ENCODE measurements around the gene CLDND2.
A peak's percentile ranks its signal among the peaks of the same experiment; 100 is the strongest.
"Not testable (repeated sequence)": the region's sequence is repeated elsewhere in the genome, so short reads cannot be mapped to it uniquely, and the experiment has no call there.

The CLDND2 gene

GRCh38 chr19:51398096-51398704 lies 29.4 kb upstream of the CLDND2 start:
- H3K9ac ChIP-seq (ENCODE audit: low read length), result no peak overlapping the region
- peaks cover 11% of the 10 kb centered on the region for H3K9me3 ChIP-seq (ENCODE audit: control insufficient read depth, low read length)
- DNase-seq (ENCODE audit: low read depth), result peak; percentile 80
- peaks cover 8% of the 10 kb centered on the region for H3K4me1 ChIP-seq (ENCODE audit: control insufficient read depth, insufficient read depth, low read length)
- H3K4me3 ChIP-seq (ENCODE audit: low read length), result no peak overlapping the region
- H3K36me3 ChIP-seq (ENCODE audit: control insufficient read depth, insufficient read depth, low read length, severe bottlenecking), result no peaks in the 10 kb centered on the region
- no peaks in the 10 kb centered on the region for H3K27me3 ChIP-seq (replicated peaks; ENCODE audit: control insufficient read depth, insufficient read depth, low read length)

DNA sequence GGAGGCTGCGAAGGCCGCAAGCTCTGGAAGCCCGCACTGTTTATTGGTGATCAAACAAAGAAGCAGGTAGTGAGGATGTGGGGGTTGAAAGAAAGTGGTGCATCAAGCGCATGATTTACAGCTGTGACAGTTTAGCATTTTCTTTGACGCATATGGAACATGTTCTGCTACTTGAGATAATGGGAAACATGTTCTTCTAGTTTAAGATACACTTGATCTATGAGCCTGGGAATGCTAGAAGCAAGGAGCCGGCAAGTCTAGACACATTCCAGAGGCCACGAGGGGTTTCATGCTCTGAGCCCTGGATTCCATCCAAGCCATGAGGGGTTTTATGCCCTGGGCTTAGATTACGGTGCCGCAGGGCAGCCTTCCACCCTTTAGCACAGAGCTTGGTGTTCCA lies 28.6 kb upstream of the CLDND2 start:
- H3K36me3 ChIP-seq (ENCODE audit: control insufficient read depth, insufficient read depth, low read length, severe bottlenecking); H3K9me3 ChIP-seq (ENCODE audit: control insufficient read depth, low read length); H3K4me1 ChIP-seq (ENCODE audit: control insufficient read depth, insufficient read depth, low read length); H3K4me3 ChIP-seq (ENCODE audit: low read length); H3K27me3 ChIP-seq (replicated peaks; ENCODE audit: control insufficient read depth, insufficient read depth, low read length); H3K9ac ChIP-seq (ENCODE audit: low read length): not testable (repeated sequence)
- peak; percentile 41 for DNase-seq (ENCODE audit: low read depth)

DNA sequence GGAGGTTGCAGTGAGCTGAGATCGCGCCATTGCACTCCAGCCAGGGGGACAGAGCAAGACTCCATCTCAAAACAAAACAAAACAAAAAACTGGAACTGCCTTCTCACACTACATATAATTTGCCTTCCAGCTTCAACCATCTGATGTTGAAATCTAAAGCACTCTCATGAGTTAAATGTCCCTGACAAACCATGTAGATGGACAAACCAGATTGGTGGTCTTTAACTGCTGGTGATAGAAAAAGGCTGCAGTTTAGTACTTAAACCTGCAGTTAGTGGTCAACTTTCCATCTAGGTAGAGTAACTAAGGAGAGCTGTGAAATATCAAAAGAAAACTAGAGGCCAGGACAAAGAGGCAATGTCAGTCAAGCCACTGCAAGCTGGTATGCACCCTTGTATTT lies 27.4 kb upstream of the CLDND2 start:
- no peaks in the 10 kb centered on the region for H3K9me3 ChIP-seq (ENCODE audit: control insufficient read depth, low read length)
- no peak overlapping the region for H3K9ac ChIP-seq (ENCODE audit: low read length)
- no peaks in the 10 kb centered on the region for H3K36me3 ChIP-seq (ENCODE audit: control insufficient read depth, insufficient read depth, low read length, severe bottlenecking)
- peaks cover under 1% of the 10 kb centered on the region for H3K27me3 ChIP-seq (replicated peaks; ENCODE audit: control insufficient read depth, insufficient read depth, low read length)
- no peak overlapping the region for H3K4me3 ChIP-seq (ENCODE audit: low read length)
- peaks cover 8% of the 10 kb centered on the region for H3K4me1 ChIP-seq (ENCODE audit: control insufficient read depth, insufficient read depth, low read length)
- no peak for DNase-seq (ENCODE audit: low read depth)

DNA sequence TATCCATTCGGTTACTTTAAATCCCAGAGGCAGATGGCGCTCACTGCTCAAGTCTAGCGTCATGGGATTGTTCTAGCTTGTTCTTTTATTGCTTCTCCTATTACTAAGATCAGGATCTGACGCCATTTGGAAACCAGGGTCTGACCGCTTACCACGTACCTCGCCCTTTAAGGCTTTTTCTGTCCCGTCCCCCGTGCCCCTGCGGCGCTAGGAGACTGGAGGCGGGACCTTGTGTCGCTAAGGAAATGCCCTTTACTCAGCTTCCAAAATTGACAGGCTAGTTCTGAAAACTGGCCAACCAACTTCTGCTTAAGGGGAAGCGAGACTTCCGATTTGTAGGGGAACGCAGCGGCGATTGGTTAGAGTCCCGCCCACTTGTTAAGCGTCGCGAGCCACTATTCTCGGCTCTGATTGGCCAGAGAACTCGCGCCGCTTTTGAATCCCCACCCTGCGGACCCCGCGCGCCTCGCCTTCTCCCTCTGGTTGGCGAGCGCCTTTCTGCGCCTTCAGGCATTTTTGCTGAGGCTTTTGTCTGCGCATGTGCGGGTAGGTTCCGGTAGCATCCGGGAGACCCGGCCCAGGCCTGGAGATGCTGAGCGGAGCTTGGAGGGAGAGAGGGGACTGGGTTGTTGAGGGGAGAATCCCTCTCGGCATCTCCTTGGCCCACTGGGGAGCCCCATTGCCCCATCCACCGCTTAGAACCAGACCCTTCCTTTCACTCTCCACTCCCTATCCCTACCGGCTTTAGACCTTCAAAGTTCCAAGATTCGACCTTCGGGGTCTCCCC lies 25.4 kb upstream of the CLDND2 start:
- Histone ChIP-seq H3K36me3 (ENCODE audit: control insufficient read depth, insufficient read depth, low read length, severe bottlenecking) (no peaks in the 10 kb centered on the region), H3K4me1 (ENCODE audit: control insufficient read depth, insufficient read depth, low read length) (peaks cover 8% of the 10 kb centered on the region)
- peak; percentile 99 for DNase-seq (ENCODE audit: low read depth)

DNA sequence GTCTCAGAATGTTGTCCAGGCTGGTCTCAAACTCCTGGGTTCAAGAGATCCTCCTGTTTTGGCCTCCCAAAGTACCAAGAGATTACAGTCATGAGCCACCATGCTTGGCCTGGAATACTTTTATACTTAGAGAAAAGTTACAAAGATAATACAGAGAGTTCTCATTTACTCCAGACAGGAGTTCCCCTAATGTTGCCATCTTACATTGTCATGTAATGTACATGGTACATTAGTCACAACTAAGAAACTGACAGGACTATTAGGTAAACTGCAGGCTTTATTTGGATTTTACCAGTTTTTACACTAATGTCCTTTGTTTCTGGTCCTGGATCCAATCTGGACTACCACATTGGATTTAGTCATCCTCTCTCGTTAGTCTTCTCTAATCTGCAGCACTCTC lies 23.9 kb upstream of the CLDND2 start:
- peaks cover 7% of the 10 kb centered on the region for H3K27me3 ChIP-seq (replicated peaks; ENCODE audit: control insufficient read depth, insufficient read depth, low read length)
- no peaks in the 10 kb centered on the region for H3K9me3 ChIP-seq (ENCODE audit: control insufficient read depth, low read length)
- DNase-seq (ENCODE audit: low read depth), result no peak
- peaks cover 8% of the 10 kb centered on the region for H3K4me1 ChIP-seq (ENCODE audit: control insufficient read depth, insufficient read depth, low read length)
- no peak overlapping the region for H3K4me3 ChIP-seq (ENCODE audit: low read length)
- no peak overlapping the region for H3K9ac ChIP-seq (ENCODE audit: low read length)
- H3K36me3 ChIP-seq (ENCODE audit: control insufficient read depth, insufficient read depth, low read length, severe bottlenecking), result no peaks in the 10 kb centered on the region

More for the DNA sequence above, 25.4 kb upstream of the CLDND2 start:
- Histone ChIP-seq H3K9me3 (ENCODE audit: control insufficient read depth, low read length) (no peaks in the 10 kb centered on the region), H3K4me3 (ENCODE audit: low read length) (peak overlapping the region; percentile 85), H3K9ac (ENCODE audit: low read length) (peak overlapping the region; percentile 89), H3K27me3 (replicated peaks; ENCODE audit: control insufficient read depth, insufficient read depth, low read length) (peaks cover 5% of the 10 kb centered on the region)

DNA sequence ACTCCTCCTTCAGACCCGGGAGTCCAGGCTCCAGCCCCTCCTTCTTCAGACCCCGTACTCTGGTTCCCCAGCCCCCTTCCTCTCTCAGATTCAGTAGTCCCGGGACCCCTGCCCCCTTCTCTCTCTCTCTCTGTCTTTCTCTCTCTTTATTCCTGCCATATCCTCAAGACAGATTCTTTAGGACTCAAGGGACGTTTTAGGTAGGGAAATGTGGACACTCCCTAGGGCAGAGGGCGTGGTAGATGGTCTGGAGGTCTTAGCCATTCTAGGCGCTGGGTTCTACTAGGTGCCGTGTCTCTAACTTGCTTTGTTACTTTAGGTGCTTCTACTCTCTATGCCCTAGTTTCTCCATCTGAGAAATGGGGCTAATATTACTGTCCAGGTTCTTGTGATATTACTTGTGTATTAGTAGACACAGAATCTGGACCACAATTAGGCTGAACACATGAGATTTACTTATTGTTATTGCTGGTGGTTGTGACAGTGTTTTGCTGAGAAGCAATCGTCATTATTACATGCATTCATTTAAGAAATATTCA lies 22.3 kb upstream of the CLDND2 start:
- no peaks in the 10 kb centered on the region for H3K9me3 ChIP-seq (ENCODE audit: control insufficient read depth, low read length)
- no peak for DNase-seq (ENCODE audit: low read depth)
- H3K4me3 ChIP-seq (ENCODE audit: low read length), result no peak overlapping the region
- H3K4me1 ChIP-seq (ENCODE audit: control insufficient read depth, insufficient read depth, low read length), result peaks cover 8% of the 10 kb centered on the region
- H3K27me3 ChIP-seq (replicated peaks; ENCODE audit: control insufficient read depth, insufficient read depth, low read length), result peaks cover 7% of the 10 kb centered on the region
- no peaks in the 10 kb centered on the region for H3K36me3 ChIP-seq (ENCODE audit: control insufficient read depth, insufficient read depth, low read length, severe bottlenecking)
- H3K9ac ChIP-seq (ENCODE audit: low read length), result no peak overlapping the region

GRCh38 chr19:51389143-51389542 lies 20.3 kb upstream of the CLDND2 start:
- Histone ChIP-seq H3K9ac (ENCODE audit: low read length) (no peak overlapping the region), H3K4me1 (ENCODE audit: control insufficient read depth, insufficient read depth, low read length) (peaks cover 4% of the 10 kb centered on the region), H3K4me3 (ENCODE audit: low read length) (no peak overlapping the region), H3K27me3 (replicated peaks; ENCODE audit: control insufficient read depth, insufficient read depth, low read length) (peaks cover 7% of the 10 kb centered on the region), H3K36me3 (ENCODE audit: control insufficient read depth, insufficient read depth, low read length, severe bottlenecking) (no peaks in the 10 kb centered on the region), H3K9me3 (ENCODE audit: control insufficient read depth, low read length) (no peaks in the 10 kb centered on the region)
- DNase-seq (ENCODE audit: low read depth), result no peak

DNA sequence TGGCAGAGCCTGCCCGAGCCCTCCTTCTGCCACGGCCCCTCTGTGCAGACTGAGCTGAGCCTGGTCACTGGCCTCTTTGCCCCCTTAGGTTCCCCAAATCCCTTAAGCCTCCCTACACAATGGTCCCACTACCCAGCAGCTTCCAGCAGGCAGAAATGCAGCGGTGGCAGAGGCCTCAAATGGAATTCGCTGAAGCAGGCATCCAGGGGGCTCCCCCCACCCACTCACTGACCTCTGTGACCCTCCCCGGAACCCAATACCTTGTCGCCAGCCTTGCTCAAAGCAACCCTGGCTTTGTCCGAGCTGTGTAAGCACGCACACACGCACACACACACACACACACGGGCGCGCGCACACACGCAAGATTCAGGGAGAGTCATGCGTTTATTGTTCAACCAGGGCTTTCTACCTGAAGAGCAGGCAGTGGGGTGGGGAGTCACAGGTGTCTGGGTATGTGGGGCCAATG lies 19.2 kb upstream of the CLDND2 start, which contains the start of gene LIM2:
Gene LIM2 (minus strand): TSS at position 51 of the 466 bp plus-strand sequence. CDS start 531 bp downstream, outside the sequence.
- Histone ChIP-seq H3K27me3 (replicated peaks; ENCODE audit: control insufficient read depth, insufficient read depth, low read length) (peaks cover 7% of the 10 kb centered on the region), H3K9ac (ENCODE audit: low read length) (no peak within 1 kb of the TSS), H3K9me3 (ENCODE audit: control insufficient read depth, low read length) (no peaks in the 10 kb centered on the region), H3K4me1 (ENCODE audit: control insufficient read depth, insufficient read depth, low read length) (no peaks in the 10 kb centered on the region), H3K36me3 (ENCODE audit: control insufficient read depth, insufficient read depth, low read length, severe bottlenecking) (no peaks in the 10 kb centered on the region), H3K4me3 (ENCODE audit: low read length) (no peak within 1 kb of the TSS)
- no peak for DNase-seq (ENCODE audit: low read depth)

DNA sequence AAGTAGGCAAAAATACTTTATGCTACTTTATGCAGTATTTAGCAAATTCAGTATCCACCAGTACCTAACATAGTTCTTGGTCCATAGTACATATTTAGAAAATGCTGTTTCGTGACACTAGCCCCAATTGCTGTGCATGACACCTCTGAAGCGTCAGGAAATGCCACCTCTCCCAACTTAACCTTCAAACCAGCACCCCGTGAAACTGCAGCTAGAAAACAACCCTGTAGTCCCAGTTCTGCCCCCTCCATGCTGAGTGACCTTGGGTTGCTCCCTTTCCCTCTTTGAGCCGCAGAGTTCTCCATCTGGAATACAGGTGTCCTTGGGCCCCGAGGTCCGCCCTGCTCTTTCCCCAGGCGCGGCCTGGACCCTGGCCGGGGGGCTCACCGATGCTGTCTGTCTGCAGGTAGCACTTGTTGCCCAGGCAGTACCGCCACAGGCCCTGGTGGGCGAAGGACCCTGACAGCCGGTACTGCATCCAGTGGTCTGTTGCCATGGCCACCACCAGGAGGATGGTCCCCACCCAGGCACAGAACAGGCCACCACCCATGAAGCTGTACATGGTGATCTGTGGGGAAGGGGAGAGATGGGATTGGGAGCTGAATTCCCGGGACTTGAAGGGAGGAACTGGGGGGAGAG lies 18.2 kb upstream of the CLDND2 start:
- no peak overlapping the region for H3K9ac ChIP-seq (ENCODE audit: low read length)
- H3K27me3 ChIP-seq (replicated peaks; ENCODE audit: control insufficient read depth, insufficient read depth, low read length), result peaks cover 7% of the 10 kb centered on the region
- DNase-seq (ENCODE audit: low read depth), result no peak
- no peaks in the 10 kb centered on the region for H3K4me1 ChIP-seq (ENCODE audit: control insufficient read depth, insufficient read depth, low read length)
- no peaks in the 10 kb centered on the region for H3K36me3 ChIP-seq (ENCODE audit: control insufficient read depth, insufficient read depth, low read length, severe bottlenecking)
- no peaks in the 10 kb centered on the region for H3K9me3 ChIP-seq (ENCODE audit: control insufficient read depth, low read length)
- no peak overlapping the region for H3K4me3 ChIP-seq (ENCODE audit: low read length)

GRCh38 chr19:51382004-51382403 lies 13.2 kb upstream of the CLDND2 start:
- Histone ChIP-seq H3K9ac (ENCODE audit: low read length) (no peak overlapping the region), H3K36me3 (ENCODE audit: control insufficient read depth, insufficient read depth, low read length, severe bottlenecking) (no peaks in the 10 kb centered on the region), H3K27me3 (replicated peaks; ENCODE audit: control insufficient read depth, insufficient read depth, low read length) (no peaks in the 10 kb centered on the region), H3K4me1 (ENCODE audit: control insufficient read depth, insufficient read depth, low read length) (no peaks in the 10 kb centered on the region), H3K4me3 (ENCODE audit: low read length) (no peak overlapping the region), H3K9me3 (ENCODE audit: control insufficient read depth, low read length) (peaks cover 4% of the 10 kb centered on the region)
- DNase-seq (ENCODE audit: low read depth), result no peak

DNA sequence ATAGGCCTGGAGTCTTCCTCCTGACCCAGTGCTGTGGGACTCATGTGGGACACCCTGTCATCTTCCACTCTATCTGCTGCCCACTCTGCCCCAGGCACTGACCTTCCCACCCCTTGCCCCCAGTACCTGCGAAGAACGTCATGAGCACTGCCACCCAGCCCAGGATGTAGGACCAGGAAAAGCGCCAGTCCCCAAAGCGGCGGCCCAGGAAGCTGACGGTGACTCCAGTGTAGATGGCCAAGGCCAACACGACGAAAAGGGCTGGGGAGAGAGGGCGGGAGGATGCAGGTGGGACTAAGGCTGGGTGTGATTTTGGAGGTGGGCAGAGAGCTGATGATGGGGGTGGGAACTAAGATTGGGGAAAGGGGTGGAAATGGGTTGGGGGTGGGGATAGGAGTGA lies 11.6 kb upstream of the CLDND2 start:
- no peak for DNase-seq (ENCODE audit: low read depth)
- Histone ChIP-seq H3K9ac (ENCODE audit: low read length) (no peak overlapping the region), H3K27me3 (replicated peaks; ENCODE audit: control insufficient read depth, insufficient read depth, low read length) (no peaks in the 10 kb centered on the region), H3K36me3 (ENCODE audit: control insufficient read depth, insufficient read depth, low read length, severe bottlenecking) (no peaks in the 10 kb centered on the region), H3K4me1 (ENCODE audit: control insufficient read depth, insufficient read depth, low read length) (no peaks in the 10 kb centered on the region), H3K4me3 (ENCODE audit: low read length) (no peak overlapping the region), H3K9me3 (ENCODE audit: control insufficient read depth, low read length) (peaks cover 4% of the 10 kb centered on the region)
